GM12865 (cell line): ENCODE measurements around the gene VTCN1.

Experiments used
- DNase-seq: peaks from one replicate; pipeline ENCODE4 v3.0.0; 2010; ENCODE audit warnings: low read depth
- H3K4me3 ChIP-seq: 2 replicates; pipeline ENCODE4 v1.5.1; 2011; ENCODE audit warnings: mild to moderate bottlenecking, low read depth, low read length, control low read depth
- CTCF ChIP-seq: IDR thresholded peaks from 2 replicates; pipeline ENCODE4 v1.5.1; 2011; ENCODE audit warnings: low read length, control low read depth, low read depth, inconsistent platforms; ENCODE audit not compliant: insufficient read depth; ENCODE audit errors: missing control alignments

VTCN1 gene

GRCh38 chr1:117180147-117180967 is 30.4 kb downstream of the VTCN1 start:
- H3K4me3 ChIP-seq = no peak overlapping the region
- no peak for DNase-seq
- no peak for TF ChIP-seq CTCF

GRCh38 chr1:117179471-117179870 is 31.3 kb downstream of the VTCN1 start:
- DNase-seq = no peak
- H3K4me3 ChIP-seq = no peak overlapping the region
- TF ChIP-seq CTCF = no peak

- no peak overlapping the region for H3K4me3 ChIP-seq
- DNase-seq = no peak
- TF ChIP-seq CTCF = no peak
Measured at GRCh38 chr1:117178756-117179155, 32.0 kb downstream of the VTCN1 start.

GRCh38 chr1:117177376-117177775 is 33.4 kb downstream of the VTCN1 start:
- no peak for TF ChIP-seq CTCF
- no peak overlapping the region for H3K4me3 ChIP-seq
- no peak for DNase-seq

- DNase-seq = no peak
- no peak for TF ChIP-seq CTCF
- no peak overlapping the region for H3K4me3 ChIP-seq
Measured at GRCh38 chr1:117176579-117176978, 34.1 kb downstream of the VTCN1 start.

- H3K4me3 ChIP-seq = no peak overlapping the region
- no peak for TF ChIP-seq CTCF
- no peak for DNase-seq
Measured at GRCh38 chr1:117174851-117175250, 35.9 kb downstream of the VTCN1 start.

GRCh38 chr1:117173691-117174090 is 37.0 kb downstream of the VTCN1 start:
- TF ChIP-seq CTCF = no peak
- H3K4me3 ChIP-seq = no peak overlapping the region
- no peak for DNase-seq
